HepG2 (cell line): Measurements from ENCODE around the gene TUBA4B. TPM values are rescaled to one million over a fixed set of nuclear protein-coding genes. Genes with fewer than 3 reads are reported as not detected.

Experiments
- ASH2L ChIP-seq: fragments of 300-600, 200-600 bp; sonication (generic); IDR thresholded peaks from 2 replicates; pipeline ENCODE4 v1.7.0; 2017; ENCODE audit warnings: low read depth, mild to moderate bottlenecking, moderate library complexity, mixed read lengths, low read length; ENCODE audit not compliant: insufficient read length
- BORCS8-MEF2B ChIP-seq: sonication (generic); formaldehyde crosslinking; IDR thresholded peaks from 2 replicates; pipeline ENCODE4 v1.8.0; 2022; ENCODE audit warnings: mild to moderate bottlenecking, missing genetic modification reagents
- CREB1 ChIP-seq, 2 experiments: fragments of 450-650 bp in 1 of 2; IDR thresholded peaks; 2 replicates each; pipeline ENCODE4 v1.6.1; 2016 to 2017; ENCODE audit warnings: control low read depth in 1 of 2, mild to moderate bottlenecking in 1 of 2, missing compliant biosample characterization in 1 of 2, missing genetic modification characterization in 1 of 2
- GABPB1 ChIP-seq: IDR thresholded peaks from 2 replicates; pipeline ENCODE4 v1.6.1; 2016; ENCODE audit warnings: mild to moderate bottlenecking, missing genetic modification reagents, moderate library complexity, missing compliant biosample characterization
- GATAD1 ChIP-seq: IDR thresholded peaks from 2 replicates; pipeline ENCODE4 v1.6.1; 2016; ENCODE audit warnings: missing genetic modification reagents, missing compliant biosample characterization
- GLI4 ChIP-seq: sonication (generic); formaldehyde crosslinking; IDR thresholded peaks from 2 replicates; pipeline ENCODE4 v1.5.1; 2020; ENCODE audit warnings: missing genetic modification reagents, mild to moderate bottlenecking, moderate library complexity, borderline replicate concordance
- HDAC1 ChIP-seq: sonication (generic); formaldehyde crosslinking; IDR thresholded peaks from 2 replicates; pipeline ENCODE4 v1.5.1; 2020; ENCODE audit warnings: mild to moderate bottlenecking, missing genetic modification reagents
- NFYB ChIP-seq: sonication (generic); formaldehyde crosslinking; IDR thresholded peaks from 2 replicates; pipeline ENCODE4 v1.4.0; 2020; ENCODE audit warnings: missing genetic modification reagents
- NONO ChIP-seq, 2 experiments: fragments of 450-650 bp in 1 of 2; sonication (generic) in 1 of 2; formaldehyde crosslinking in 1 of 2; IDR thresholded peaks in 1 of 2; conservative IDR thresholded peaks in 1 of 2; 2 replicates each; pipeline versions ENCODE4 v1.6.1 to v1.8.0; 2017 to 2022; ENCODE audit warnings: mild to moderate bottlenecking in 1 of 2, missing genetic modification reagents in 1 of 2, moderate library complexity in 1 of 2
- PBX3 ChIP-seq: sonication (generic); formaldehyde crosslinking; IDR thresholded peaks from 2 replicates; pipeline ENCODE4 v1.8.1; 2023; ENCODE audit warnings: missing genetic modification reagents, inconsistent platforms, borderline replicate concordance
- PITX1 ChIP-seq: sonication (generic); formaldehyde crosslinking; IDR thresholded peaks from 2 replicates; pipeline ENCODE4 v1.5.1; 2020; ENCODE audit warnings: mild to moderate bottlenecking, missing genetic modification reagents
- SAFB2 ChIP-seq: sonication (generic); formaldehyde crosslinking; IDR thresholded peaks from 2 replicates; pipeline ENCODE4 v1.5.1; 2020; ENCODE audit warnings: missing genetic modification reagents, low read depth, mild to moderate bottlenecking, borderline replicate concordance
- SALL2 ChIP-seq: sonication (generic); formaldehyde crosslinking; IDR thresholded peaks from 2 replicates; pipeline ENCODE4 v1.8.1; 2023; ENCODE audit warnings: mild to moderate bottlenecking, missing genetic modification reagents, inconsistent platforms
- SIN3A ChIP-seq: IDR thresholded peaks from 2 replicates; pipeline ENCODE4 v1.6.1; 2011; ENCODE audit warnings: low read depth, mild to moderate bottlenecking, control low read depth, low read length, borderline replicate concordance
- SMARCE1 ChIP-seq: fragments of 450-650 bp; IDR thresholded peaks from 2 replicates; pipeline ENCODE4 v1.6.1; 2017; ENCODE audit warnings: borderline replicate concordance
- THAP11 ChIP-seq: IDR thresholded peaks from 2 replicates; pipeline ENCODE4 v1.6.1; 2016; ENCODE audit warnings: missing biosample characterization, missing genetic modification reagents
- ZMYM3 ChIP-seq: sonication (generic); formaldehyde crosslinking; IDR thresholded peaks from 2 replicates; pipeline ENCODE4 v1.5.1; 2020; ENCODE audit warnings: mild to moderate bottlenecking, missing genetic modification reagents
- ZNF138 ChIP-seq: sonication (generic); formaldehyde crosslinking; IDR thresholded peaks from 2 replicates; pipeline ENCODE4 v1.5.0; 2020; ENCODE audit warnings: mild to moderate bottlenecking, low read depth, missing genetic modification reagents
- polyA plus RNA-seq, 8 experiments: library from polyadenylated mRNA; depleted of rRNA in 3 of 8; stranded (reverse) in 7 of 8; unstranded in 1 of 8; fragments of >200 nt; fragmentation: Illumina TruSeq in 4 of 8; extraction: Trizol in 4 of 8; gene quantifications; 2 replicates each; pipeline versions ENCODE4 v1.2.1 to v1.2.3, GENCODE V29; 2011 to 2016; ENCODE audit warnings: low read depth in 4 of 8, missing spikeins in 1 of 8, mixed read lengths in 1 of 8; ENCODE audit not compliant: insufficient read depth in 1 of 8
- total RNA-seq, 5 experiments: library from RNA; depleted of rRNA; stranded (reverse); fragments of >200 nt; fragmentation: Illumina TruSeq; extraction: Trizol; gene quantifications; 2 replicates each; pipeline ENCODE4 v1.2.3, GENCODE V29; 2016; ENCODE audit warnings: low read depth in 1 of 5
- TF ChIP-seq, protein P1 (sequence below): sonication (generic); formaldehyde crosslinking; IDR thresholded peaks from 2 replicates; pipeline ENCODE4 v1.8.1; 2023; ENCODE audit warnings: mild to moderate bottlenecking, missing genetic modification reagents
- TF ChIP-seq, protein P2 (sequence below): IDR thresholded peaks from 2 replicates; pipeline ENCODE4 v1.6.1; 2018; ENCODE audit warnings: missing genetic modification reagents
- TF ChIP-seq, protein P3 (sequence below): sonication (generic); formaldehyde crosslinking; IDR thresholded peaks from 2 replicates; pipeline ENCODE4 v1.4.0; 2020; ENCODE audit warnings: missing genetic modification reagents

The TUBA4B gene
- total and polyA plus RNA-seq, 2 of the 13 experiments (the other 11 are each of a cell fraction or from before 2014, with no cell fraction given), result 0.18 to 0.22 TPM

DNA sequence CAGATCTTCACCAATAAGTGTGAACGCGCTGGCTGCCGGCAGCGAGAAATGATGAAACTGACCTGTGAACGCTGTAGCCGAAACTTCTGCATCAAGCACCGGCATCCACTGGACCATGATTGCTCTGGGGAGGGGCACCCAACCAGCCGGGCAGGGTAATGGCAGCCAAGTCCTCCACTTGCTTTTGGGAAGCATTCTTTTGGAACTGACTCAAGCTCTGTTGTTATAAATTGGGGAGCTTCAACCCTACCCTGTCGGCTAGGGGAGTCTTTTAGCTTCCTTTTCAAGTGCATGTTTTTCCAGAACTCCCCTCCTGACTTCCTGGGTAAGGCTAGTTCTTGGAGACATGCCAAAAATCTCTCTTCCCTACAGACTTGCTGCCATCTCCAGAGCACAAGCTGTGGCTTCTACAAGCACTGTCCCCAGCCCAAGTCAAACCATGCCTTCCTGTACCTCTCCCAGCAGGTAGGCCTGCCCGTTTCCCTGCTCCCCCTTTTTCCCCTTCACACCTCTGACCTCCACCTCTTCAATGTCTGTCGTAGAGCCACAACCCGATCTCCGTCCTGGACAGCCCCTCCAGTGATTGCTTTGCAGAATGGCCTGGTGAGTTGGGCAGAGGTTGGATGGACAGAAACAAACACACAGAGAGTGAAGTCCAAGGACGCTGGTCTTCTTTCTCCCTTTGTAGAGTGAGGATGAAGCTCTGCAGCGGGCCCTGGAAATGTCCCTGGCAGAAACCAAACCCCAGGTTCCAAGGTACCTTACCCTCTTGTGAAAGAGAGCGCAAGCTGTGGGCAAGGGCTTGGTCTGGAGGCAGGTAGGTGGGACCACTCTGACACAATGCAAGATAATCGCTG is 44.9 kb upstream of the TUBA4B start (continued):
- no peak for TF ChIP-seq SMARCE1
- TF ChIP-seq NONO (IDR thresholded peaks at IDR 0.05), result no peak
- peak; percentile 95 for TF ChIP-seq NONO (CRISPR knock-in tag; conservative IDR thresholded peaks at IDR 0.05)
- no peak; the same call in 1 of the 2 replicates for TF ChIP-seq BORCS8-MEF2B (CRISPR knock-in tag)
- TF ChIP-seq ZMYM3 (CRISPR knock-in tag), result peak; percentile 29
- peak; percentile 95 for TF ChIP-seq ASH2L
- no peak for TF ChIP-seq NFYB (CRISPR knock-in tag)
- no peak for TF ChIP-seq ZNF138 (CRISPR knock-in tag)
- TF ChIP-seq PITX1, result peak; percentile 32; the same call in 1 of the 2 replicates
- TF ChIP-seq GABPB1 (CRISPR knock-in tag), result peak; percentile 24; the same call in 1 of the 2 replicates
- peak; percentile 89 for TF ChIP-seq SALL2 (CRISPR knock-in tag)
- TF ChIP-seq SIN3A, result peak; percentile 44; the same call in 1 of the 2 replicates
- TF ChIP-seq GLI4 (CRISPR knock-in tag), result no peak; the same call in 1 of the 2 replicates
- peak; percentile 71 for TF ChIP-seq THAP11
- TF ChIP-seq, protein P1, sequence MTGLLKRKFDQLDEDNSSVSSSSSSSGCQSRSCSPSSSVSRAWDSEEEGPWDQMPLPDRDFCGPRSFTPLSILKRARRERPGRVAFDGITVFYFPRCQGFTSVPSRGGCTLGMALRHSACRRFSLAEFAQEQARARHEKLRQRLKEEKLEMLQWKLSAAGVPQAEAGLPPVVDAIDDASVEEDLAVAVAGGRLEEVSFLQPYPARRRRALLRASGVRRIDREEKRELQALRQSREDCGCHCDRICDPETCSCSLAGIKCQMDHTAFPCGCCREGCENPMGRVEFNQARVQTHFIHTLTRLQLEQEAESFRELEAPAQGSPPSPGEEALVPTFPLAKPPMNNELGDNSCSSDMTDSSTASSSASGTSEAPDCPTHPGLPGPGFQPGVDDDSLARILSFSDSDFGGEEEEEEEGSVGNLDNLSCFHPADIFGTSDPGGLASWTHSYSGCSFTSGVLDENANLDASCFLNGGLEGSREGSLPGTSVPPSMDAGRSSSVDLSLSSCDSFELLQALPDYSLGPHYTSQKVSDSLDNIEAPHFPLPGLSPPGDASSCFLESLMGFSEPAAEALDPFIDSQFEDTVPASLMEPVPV (CRISPR knock-in tag), result no peak; the same call in 1 of the 2 replicates
- TF ChIP-seq, protein P2, sequence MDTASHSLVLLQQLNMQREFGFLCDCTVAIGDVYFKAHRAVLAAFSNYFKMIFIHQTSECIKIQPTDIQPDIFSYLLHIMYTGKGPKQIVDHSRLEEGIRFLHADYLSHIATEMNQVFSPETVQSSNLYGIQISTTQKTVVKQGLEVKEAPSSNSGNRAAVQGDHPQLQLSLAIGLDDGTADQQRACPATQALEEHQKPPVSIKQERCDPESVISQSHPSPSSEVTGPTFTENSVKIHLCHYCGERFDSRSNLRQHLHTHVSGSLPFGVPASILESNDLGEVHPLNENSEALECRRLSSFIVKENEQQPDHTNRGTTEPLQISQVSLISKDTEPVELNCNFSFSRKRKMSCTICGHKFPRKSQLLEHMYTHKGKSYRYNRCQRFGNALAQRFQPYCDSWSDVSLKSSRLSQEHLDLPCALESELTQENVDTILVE (CRISPR knock-in tag), result peak; percentile 75; the same call in 1 of the 2 replicates
- TF ChIP-seq PBX3 (CRISPR knock-in tag), result no peak
- no peak for TF ChIP-seq CREB1 (IDR thresholded peaks at IDR 0.05)
- peak; percentile 73 for TF ChIP-seq CREB1 (CRISPR knock-in tag; IDR thresholded peaks at IDR 0.05)
- TF ChIP-seq GATAD1 (CRISPR knock-in tag), result peak; percentile 56; the same call in 1 of the 2 replicates
- peak; percentile 94 for TF ChIP-seq HDAC1 (CRISPR knock-in tag)
- TF ChIP-seq, protein P3, sequence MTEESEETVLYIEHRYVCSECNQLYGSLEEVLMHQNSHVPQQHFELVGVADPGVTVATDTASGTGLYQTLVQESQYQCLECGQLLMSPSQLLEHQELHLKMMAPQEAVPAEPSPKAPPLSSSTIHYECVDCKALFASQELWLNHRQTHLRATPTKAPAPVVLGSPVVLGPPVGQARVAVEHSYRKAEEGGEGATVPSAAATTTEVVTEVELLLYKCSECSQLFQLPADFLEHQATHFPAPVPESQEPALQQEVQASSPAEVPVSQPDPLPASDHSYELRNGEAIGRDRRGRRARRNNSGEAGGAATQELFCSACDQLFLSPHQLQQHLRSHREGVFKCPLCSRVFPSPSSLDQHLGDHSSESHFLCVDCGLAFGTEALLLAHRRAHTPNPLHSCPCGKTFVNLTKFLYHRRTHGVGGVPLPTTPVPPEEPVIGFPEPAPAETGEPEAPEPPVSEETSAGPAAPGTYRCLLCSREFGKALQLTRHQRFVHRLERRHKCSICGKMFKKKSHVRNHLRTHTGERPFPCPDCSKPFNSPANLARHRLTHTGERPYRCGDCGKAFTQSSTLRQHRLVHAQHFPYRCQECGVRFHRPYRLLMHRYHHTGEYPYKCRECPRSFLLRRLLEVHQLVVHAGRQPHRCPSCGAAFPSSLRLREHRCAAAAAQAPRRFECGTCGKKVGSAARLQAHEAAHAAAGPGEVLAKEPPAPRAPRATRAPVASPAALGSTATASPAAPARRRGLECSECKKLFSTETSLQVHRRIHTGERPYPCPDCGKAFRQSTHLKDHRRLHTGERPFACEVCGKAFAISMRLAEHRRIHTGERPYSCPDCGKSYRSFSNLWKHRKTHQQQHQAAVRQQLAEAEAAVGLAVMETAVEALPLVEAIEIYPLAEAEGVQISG (CRISPR knock-in tag), result peak; percentile 46; the same call in 1 of the 2 replicates
- no peak; the same call in 1 of the 2 replicates for TF ChIP-seq SAFB2
